GM10266 (cell line): Measurements from ENCODE around the gene PTPRT.

Experiments
- DNase-seq: peaks from one replicate; pipeline ENCODE4 v3.0.0; 2012; ENCODE audit errors: extremely low spot score
- TF ChIP-seq, protein P1 (sequence below): IDR thresholded peaks from 2 replicates; pipeline ENCODE4 v1.5.1; 2012; ENCODE audit warnings: mild to moderate bottlenecking, low read depth; ENCODE audit not compliant: control insufficient read depth, insufficient read depth; ENCODE audit errors: missing control alignments

PTPRT gene

GRCh38 chr20:43159994-43160393 is 29.7 kb downstream of the PTPRT start:
- DNase-seq: no peak
- TF ChIP-seq, protein P1, sequence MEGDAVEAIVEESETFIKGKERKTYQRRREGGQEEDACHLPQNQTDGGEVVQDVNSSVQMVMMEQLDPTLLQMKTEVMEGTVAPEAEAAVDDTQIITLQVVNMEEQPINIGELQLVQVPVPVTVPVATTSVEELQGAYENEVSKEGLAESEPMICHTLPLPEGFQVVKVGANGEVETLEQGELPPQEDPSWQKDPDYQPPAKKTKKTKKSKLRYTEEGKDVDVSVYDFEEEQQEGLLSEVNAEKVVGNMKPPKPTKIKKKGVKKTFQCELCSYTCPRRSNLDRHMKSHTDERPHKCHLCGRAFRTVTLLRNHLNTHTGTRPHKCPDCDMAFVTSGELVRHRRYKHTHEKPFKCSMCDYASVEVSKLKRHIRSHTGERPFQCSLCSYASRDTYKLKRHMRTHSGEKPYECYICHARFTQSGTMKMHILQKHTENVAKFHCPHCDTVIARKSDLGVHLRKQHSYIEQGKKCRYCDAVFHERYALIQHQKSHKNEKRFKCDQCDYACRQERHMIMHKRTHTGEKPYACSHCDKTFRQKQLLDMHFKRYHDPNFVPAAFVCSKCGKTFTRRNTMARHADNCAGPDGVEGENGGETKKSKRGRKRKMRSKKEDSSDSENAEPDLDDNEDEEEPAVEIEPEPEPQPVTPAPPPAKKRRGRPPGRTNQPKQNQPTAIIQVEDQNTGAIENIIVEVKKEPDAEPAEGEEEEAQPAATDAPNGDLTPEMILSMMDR: no peak

GRCh38 chr20:43155366-43156100 is 34.2 kb downstream of the PTPRT start:
- TF ChIP-seq, protein P1: no peak
- no peak for DNase-seq

DNA sequence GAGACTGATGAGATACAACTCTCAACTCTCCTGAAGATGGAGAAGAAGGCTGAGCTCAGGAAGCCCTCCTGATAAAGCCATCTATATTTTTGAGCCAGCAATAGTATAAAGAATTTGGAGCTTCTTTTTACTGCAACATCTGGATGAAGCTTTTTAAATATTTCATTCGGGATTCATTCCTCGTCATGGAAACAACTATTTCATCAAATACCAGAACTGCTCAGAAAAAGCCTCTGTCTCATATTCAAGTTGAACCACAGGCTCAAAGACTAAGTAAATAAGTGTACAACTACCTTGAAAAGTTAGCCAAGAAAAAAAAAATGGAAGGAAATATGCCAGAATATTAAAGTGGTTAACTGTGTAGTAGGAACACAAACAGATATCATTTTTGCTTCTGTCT is 37.8 kb downstream of the PTPRT start:
- no peak for DNase-seq
- TF ChIP-seq, protein P1: no peak

- no peak for DNase-seq
- TF ChIP-seq, protein P1: no peak
These were observed 38.5 kb downstream of the PTPRT start for GRCh38 chr20:43151256-43151655.

GRCh38 chr20:43140726-43141125 is 49.0 kb downstream of the PTPRT start:
- TF ChIP-seq, protein P1: no peak

DNA sequence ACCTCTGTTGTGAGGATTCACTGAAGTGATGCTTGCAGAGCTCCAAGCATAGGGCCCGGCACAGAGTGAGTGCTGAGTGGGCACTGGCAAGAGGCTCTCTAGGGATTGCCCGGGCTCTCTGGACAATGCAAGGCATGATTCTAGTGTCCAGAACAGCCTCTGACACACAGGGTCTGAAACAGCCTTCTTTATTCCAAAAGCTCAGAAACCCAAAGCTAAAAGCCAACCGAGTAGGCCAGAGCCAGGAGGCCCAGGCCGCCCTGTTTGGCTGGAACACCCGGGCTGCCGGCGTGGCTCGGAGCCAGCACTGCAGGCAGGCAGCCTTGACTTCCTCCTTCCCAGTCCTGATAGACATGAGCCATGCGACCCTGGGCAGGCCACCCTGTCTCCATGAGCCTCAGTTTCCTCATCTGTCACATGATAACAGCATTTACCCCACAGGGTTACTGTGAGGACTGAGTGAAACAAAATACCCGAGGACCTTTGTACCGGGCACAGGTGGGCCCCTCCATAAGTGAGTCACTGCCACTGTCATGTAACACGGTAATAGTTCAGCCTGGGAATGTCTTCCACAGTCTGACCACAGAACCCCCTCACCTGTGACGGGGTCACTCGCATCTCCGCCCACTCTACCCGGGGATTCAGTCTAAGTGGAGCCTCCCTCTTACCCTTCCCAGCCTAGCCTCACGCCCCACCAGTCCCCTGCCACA is 51.5 kb downstream of the PTPRT start:
- DNase-seq: no peak
- TF ChIP-seq, protein P1: no peak

More at GRCh38 chr20:43140726-43141125, 49.0 kb downstream of the PTPRT start:
- DNase-seq: no peak

- TF ChIP-seq, protein P1: no peak
- DNase-seq: no peak
These were observed 52.5 kb downstream of the PTPRT start for GRCh38 chr20:43137160-43137559.
